SK-N-SH (cell line): Measurements from ENCODE around the gene ERCC2. TPM values are rescaled to one million over a fixed set of nuclear protein-coding genes. Genes with fewer than 3 reads are reported as not detected.

Experiments used
- CTCF ChIA-PET: fragments of 300-600, 350-600 bp; formaldehyde crosslinking; extraction: SDS; loops from one replicate; lab custom pipeline; 2021; lab: Yijun Ruan, JAX
- POLR2A ChIA-PET: fragments of 350-600 bp; sonication (Branson Sonifier 250); formaldehyde crosslinking; extraction: SDS; loops from one replicate; lab custom pipeline; 2020; ENCODE audit warnings: antibody characterized with exemption, inconsistent platforms; lab: Yijun Ruan, JAX
- DNase-seq: peaks from one replicate; pipeline ENCODE4 v3.0.0; 2012
- H2AFZ ChIP-seq: fragments of 200-600 bp; sonication (generic); 2 replicates; pipeline ENCODE4 v1.8.1; 2016; ENCODE audit warnings: antibody characterized with exemption, mild to moderate bottlenecking, low read depth
- H3F3A ChIP-seq: fragments of 200-600 bp; sonication (generic); replicated peaks from 2 replicates; pipeline ENCODE3; 2016; ENCODE audit warnings: antibody characterized with exemption, mild to moderate bottlenecking; ENCODE audit not compliant: insufficient read depth
- H3K27ac ChIP-seq, 2 experiments: fragments of 200-500 bp in 1 of 2; fragments of 200-600 bp in 1 of 2; sonication (Bioruptor generic) in 1 of 2; sonication (generic), shearing (Covaris generic) in 1 of 2; 2 replicates each; pipeline versions ENCODE4 v1.5.1 to v1.6.1; 2014 to 2016; ENCODE audit warnings: low read depth in 2 of 2, inconsistent platforms in 1 of 2, low read length in 1 of 2, mild to moderate bottlenecking in 1 of 2, mixed read lengths in 1 of 2
- H3K27me3 ChIP-seq: fragments of 200-600 bp; sonication (generic), shearing (Covaris generic); 2 replicates; pipeline ENCODE4 v1.6.1; 2016; ENCODE audit warnings: mixed run types; ENCODE audit not compliant: insufficient read depth
- H3K36me3 ChIP-seq, 2 experiments: fragments of 200-500 bp in 1 of 2; fragments of 200-600 bp in 1 of 2; sonication (Bioruptor generic) in 1 of 2; sonication (generic) in 1 of 2; replicated peaks in 1 of 2; 2 replicates each; pipeline versions ENCODE3 to v1.5.1; 2014 to 2016; ENCODE audit warnings: low read length in 1 of 2, mild to moderate bottlenecking in 1 of 2; ENCODE audit not compliant: insufficient read depth in 2 of 2, control insufficient read depth in 1 of 2
- H3K4me1 ChIP-seq, 2 experiments: fragments of 200-500 bp in 1 of 2; fragments of 200-600 bp in 1 of 2; sonication (Bioruptor generic) in 1 of 2; sonication (generic), shearing (Covaris generic) in 1 of 2; 2 replicates each; pipeline versions ENCODE4 v1.5.1 to v1.6.1; 2014 to 2016; ENCODE audit warnings: low read depth in 1 of 2, low read length in 1 of 2, mixed run types in 1 of 2; ENCODE audit not compliant: insufficient read depth in 2 of 2, control insufficient read depth in 1 of 2
- H3K4me2 ChIP-seq: fragments of 200-600 bp; sonication (generic), shearing (Covaris generic); 2 replicates; pipeline ENCODE4 v1.6.1; 2017; ENCODE audit warnings: mixed run types
- H3K4me3 ChIP-seq, 2 experiments: fragments of 200-500 bp in 1 of 2; fragments of 200-600 bp in 1 of 2; sonication (Bioruptor generic) in 1 of 2; sonication (generic), shearing (Covaris generic) in 1 of 2; 2 replicates each; pipeline versions ENCODE4 v1.5.1 to v1.8.1; 2014 to 2016; ENCODE audit warnings: low read depth in 2 of 2, inconsistent platforms in 1 of 2, low read length in 1 of 2, mild to moderate bottlenecking in 1 of 2, mixed read lengths in 1 of 2, moderate library complexity in 1 of 2
- H3K79me2 ChIP-seq: fragments of 200-600 bp; sonication (generic); 2 replicates; pipeline ENCODE4 v1.8.1; 2017; ENCODE audit warnings: mild to moderate bottlenecking; ENCODE audit not compliant: insufficient read depth
- H3K9ac ChIP-seq: fragments of 200-600 bp; sonication (generic); 2 replicates; pipeline ENCODE4 v1.6.1; 2017; ENCODE audit warnings: mixed run types
- H3K9me2 ChIP-seq: fragments of 200-600 bp; sonication (generic); 2 replicates; pipeline ENCODE4 v1.6.1; 2017; ENCODE audit warnings: mixed run types
- H3K9me3 ChIP-seq: fragments of 200-600 bp; sonication (generic); 2 replicates; pipeline ENCODE4 v1.6.1; 2017; ENCODE audit warnings: mixed run types, mild to moderate bottlenecking, moderate library complexity
- H4K20me1 ChIP-seq: fragments of 200-600 bp; sonication (generic); 2 replicates; pipeline ENCODE4 v1.6.1; 2017; ENCODE audit warnings: mild to moderate bottlenecking, mixed run types; ENCODE audit not compliant: insufficient read depth
- ELF1 ChIP-seq: IDR thresholded peaks from 2 replicates; pipeline ENCODE4 v1.4.0; 2012
- EP300 ChIP-seq, 2 experiments: IDR thresholded peaks; 2 replicates each; pipeline versions ENCODE4 v1.4.0 to v1.6.1; 2012; ENCODE audit warnings: borderline replicate concordance in 1 of 2, low read depth in 1 of 2, low read length in 1 of 2
- EZH2phosphoT487 ChIP-seq: fragments of 200-600 bp; sonication (generic); IDR thresholded peaks from 2 replicates; pipeline ENCODE4 v1.6.1; 2017; ENCODE audit warnings: low read depth, mixed run types, mild to moderate bottlenecking, antibody characterized with exemption, moderate library complexity, borderline replicate concordance
- FOXJ3 ChIP-seq: sonication (generic); formaldehyde crosslinking; IDR thresholded peaks from 2 replicates; pipeline ENCODE4 v1.5.1; 2020; ENCODE audit warnings: mild to moderate bottlenecking, missing genetic modification reagents
- GATA2 ChIP-seq: sonication (generic); formaldehyde crosslinking; IDR thresholded peaks from 2 replicates; pipeline ENCODE4 v1.5.0; 2020; ENCODE audit warnings: mild to moderate bottlenecking, missing genetic modification reagents
- JUND ChIP-seq: IDR thresholded peaks from 2 replicates; pipeline ENCODE4 v1.4.0; 2012
- MAX ChIP-seq: IDR thresholded peaks from 2 replicates; pipeline ENCODE4 v1.4.0; 2012; ENCODE audit warnings: low read depth
- MXI1 ChIP-seq: IDR thresholded peaks from 2 replicates; pipeline ENCODE4 v1.6.1; 2012; ENCODE audit warnings: mild to moderate bottlenecking, low read depth, low read length, improper control_type of control experiment
- NFIC ChIP-seq: IDR thresholded peaks from 2 replicates; pipeline ENCODE4 v1.4.0; 2012; ENCODE audit warnings: borderline replicate concordance
- PBX3 ChIP-seq: IDR thresholded peaks from 2 replicates; pipeline ENCODE4; 2012
- RAD21 ChIP-seq: IDR thresholded peaks from 2 replicates; pipeline ENCODE4 v1.6.1; 2012; ENCODE audit warnings: mild to moderate bottlenecking, low read length
- REST ChIP-seq: IDR thresholded peaks from 2 replicates; pipeline ENCODE4 v1.6.1; 2012; ENCODE audit warnings: mild to moderate bottlenecking, low read depth, low read length, moderate library complexity
- RXRA ChIP-seq: IDR thresholded peaks from 2 replicates; pipeline ENCODE4 v1.4.0; 2012; ENCODE audit warnings: low read depth, mild to moderate bottlenecking, borderline replicate concordance
- SIN3A ChIP-seq: IDR thresholded peaks from 2 replicates; pipeline ENCODE4 v1.6.1; 2012; ENCODE audit warnings: low read depth, mild to moderate bottlenecking, low read length, moderate library complexity, borderline replicate concordance
- SMC3 ChIP-seq: IDR thresholded peaks from 2 replicates; pipeline ENCODE4 v1.6.1; 2012; ENCODE audit warnings: low read depth, low read length, improper control_type of control experiment
- TEAD4 ChIP-seq: IDR thresholded peaks from 2 replicates; pipeline ENCODE4 v1.4.0; 2012; ENCODE audit warnings: mild to moderate bottlenecking, borderline replicate concordance; ENCODE audit not compliant: insufficient read depth
- USF1 ChIP-seq: IDR thresholded peaks from 2 replicates; pipeline ENCODE4 v1.4.0; 2012; ENCODE audit warnings: low read depth, borderline replicate concordance
- USF2 ChIP-seq: fragments of 150-350 bp; IDR thresholded peaks from 2 replicates; pipeline ENCODE4 v1.6.1; 2017; ENCODE audit warnings: antibody characterized with exemption, low read length, low read depth, borderline replicate concordance
- YY1 ChIP-seq: IDR thresholded peaks from 2 replicates; pipeline ENCODE4 v1.4.0; 2012; ENCODE audit warnings: low read depth, mild to moderate bottlenecking
- WGBS: methylation state at CpG from one replicate; pipeline ENCODE4 v1.1.6; 2017; ENCODE audit warnings: low lambda C conversion rate; 5-methylcytosine and 5-hydroxymethylcytosine counted together
- polyA plus RNA-seq, 3 experiments: library from polyadenylated mRNA; depleted of rRNA; stranded (reverse); fragments of >200 nt; gene quantifications; 2 replicates each; pipeline ENCODE4 v1.2.3, GENCODE V29; 2012

ERCC2 gene
- polyA plus RNA-seq, 1 of the 3 experiments (the other 2 are of a cell fraction): 72.8 TPM

- TF ChIP-seq REST (no peak), JUND (no peak), RXRA (no peak), SIN3A (no peak), PBX3 (no peak), GATA2 (CRISPR knock-in tag) (no peak), USF1 (no peak)
Measured at GRCh38 chr19:45340232-45340898, 30.0 kb downstream of the ERCC2 start, which contains the start of gene KLC3 (continued).

- no peaks in the 10 kb centered on the region for H3K79me2 ChIP-seq
- no peaks in the 10 kb centered on the region for H4K20me1 ChIP-seq
- no peaks in the 10 kb centered on the region for H3K9me2 ChIP-seq
- CTCF ChIA-PET: interaction anchor here (0.5 to 4.1 kb wide), 32 partner anchors 8 to 1033 kb away, joined by 3 to 49 read pairs (median 4); partner anchors contain the start of genes CKM, ERCC2 and MARK4
- H3K27ac ChIP-seq: no peak overlapping the region
- peaks cover 21% of the 10 kb centered on the region for H3F3A ChIP-seq
- no peak overlapping the region for H2AFZ ChIP-seq
- no peak overlapping the region for H3K4me2 ChIP-seq
- no peaks in the 10 kb centered on the region for H3K36me3 ChIP-seq
- no peak for DNase-seq
- H3K4me3 ChIP-seq: no peak overlapping the region
- H3K9me3 ChIP-seq: no peaks in the 10 kb centered on the region
- POLR2A ChIA-PET: no interaction called here
- no peak overlapping the region for H3K9ac ChIP-seq
- H3K4me1 ChIP-seq: peaks cover 0 to 2% of the 10 kb centered on the region in 2 experiments; a peak in 1 of 4 replicates
- TF ChIP-seq USF2 (no peak), YY1 (no peak), MXI1 (no peak), NFIC (no peak), FOXJ3 (no peak), ELF1 (no peak), EZH2phosphoT487 (no peak), EP300 (IDR thresholded peaks at IDR 0.05; ENCODE audit: borderline replicate concordance in 1 of 2, low read depth in 1 of 2, low read length in 1 of 2) (no peak), JUND (no peak), RAD21 (no peak), MAX (no peak), SMC3 (no peak), TEAD4 (no peak), RXRA (no peak)
- H3K27me3 ChIP-seq: no peaks in the 10 kb centered on the region; the same call in 1 of the 2 replicates
- WGBS: 33% methylated on average over 6 of the region's 6 CpGs
Measured at GRCh38 chr19:45339629-45340028, 30.7 kb downstream of the ERCC2 start.
